Keratinocyte (primary cell): ENCODE measurements around the gene FAM169A. TPM values are rescaled to one million over a fixed set of nuclear protein-coding genes. Genes with fewer than 3 reads are reported as not detected.

Experiments used
- DNase-seq: peaks from one replicate; pipeline ENCODE4 v3.0.0-alpha.2; 2011; ENCODE audit warnings: low read depth, missing footprints, low spot score
- FAIRE-seq: peaks from 2 replicates; lab custom pipeline; 2011; peaks lifted over from hg19 to GRCh38; lab: Jason Lieb, UNC
- H2AFZ ChIP-seq: 2 replicates; pipeline ENCODE4 v1.6.0; 2012; ENCODE audit warnings: low read length, control low read depth, inconsistent platforms; ENCODE audit not compliant: control insufficient read depth
- H3K27ac ChIP-seq: 2 replicates; pipeline ENCODE4 v1.5.1; 2011; ENCODE audit warnings: low read length; ENCODE audit not compliant: control insufficient read depth, insufficient read depth
- H3K27me3 ChIP-seq: 3 replicates; pipeline ENCODE4 v1.6.0; 2011; ENCODE audit warnings: low read length; ENCODE audit not compliant: control insufficient read depth, insufficient read depth; ENCODE audit errors: extremely low read depth
- H3K36me3 ChIP-seq, 2 experiments: 2 replicates in 1 of 2; 3 replicates in 1 of 2; pipeline ENCODE4 v1.5.1; 2011; ENCODE audit warnings: low read length in 2 of 2, mild to moderate bottlenecking in 1 of 2; ENCODE audit not compliant: control insufficient read depth in 2 of 2, insufficient read depth in 2 of 2; ENCODE audit errors: extremely low read depth in 1 of 2
- H3K4me1 ChIP-seq: 3 replicates; pipeline ENCODE4 v1.5.1; 2011; ENCODE audit warnings: low read length; ENCODE audit not compliant: control insufficient read depth, insufficient read depth; ENCODE audit errors: extremely low read depth
- H3K4me2 ChIP-seq: 3 replicates; pipeline ENCODE4 v1.6.0; 2011; ENCODE audit warnings: low read depth, low read length; ENCODE audit not compliant: control insufficient read depth, insufficient read depth; ENCODE audit errors: extremely low read depth
- H3K4me3 ChIP-seq, 3 experiments: fragments of 200-600 bp in 1 of 3; sonication (generic) in 1 of 3; 2 replicates in 2 of 3; 3 replicates in 1 of 3; pipeline ENCODE4 v1.5.1; 2011 to 2016; ENCODE audit warnings: low read length in 3 of 3, mild to moderate bottlenecking in 3 of 3, control low read depth in 2 of 3, inconsistent platforms in 1 of 3, low read depth in 1 of 3, mixed read lengths in 1 of 3, mixed run types in 1 of 3, moderate library complexity in 1 of 3; ENCODE audit not compliant: control insufficient read depth in 2 of 3, insufficient read depth in 2 of 3; ENCODE audit errors: extremely low read depth in 1 of 3
- H3K79me2 ChIP-seq: 2 replicates; pipeline ENCODE4 v1.6.0; 2012; ENCODE audit warnings: low read length; ENCODE audit not compliant: control insufficient read depth, insufficient read depth
- H3K9ac ChIP-seq: 3 replicates; pipeline ENCODE4 v1.6.0; 2011; ENCODE audit warnings: low read length; ENCODE audit not compliant: control insufficient read depth, insufficient read depth; ENCODE audit errors: extremely low read depth
- H3K9me1 ChIP-seq: 3 replicates; pipeline ENCODE4 v1.6.0; 2011; ENCODE audit warnings: low read length; ENCODE audit not compliant: control insufficient read depth, insufficient read depth; ENCODE audit errors: extremely low read depth
- H3K9me3 ChIP-seq: 2 replicates; pipeline ENCODE4 v1.5.1; 2012; ENCODE audit warnings: low read depth, low read length; ENCODE audit not compliant: control insufficient read depth
- H4K20me1 ChIP-seq: 3 replicates; pipeline ENCODE4 v1.6.0; 2011; ENCODE audit warnings: low read length; ENCODE audit not compliant: control insufficient read depth, insufficient read depth; ENCODE audit errors: extremely low read depth
- EZH2 ChIP-seq: IDR thresholded peaks from one replicate; pipeline ENCODE4 v1.6.1; 2012; ENCODE audit warnings: inconsistent platforms, mild to moderate bottlenecking, low read length, moderate library complexity
- dilution Hi-C: fragments of 300-500 bp; cut with MboI; formaldehyde crosslinking; loops from one replicate; pipeline ENCODE4 v1.7.0; 2020; ENCODE audit warnings: low sequenced_read_pairs; ENCODE audit not compliant: extremely low pct_ligation_motif_present
- polyA plus RNA-seq, 5 experiments: library from polyadenylated mRNA; depleted of rRNA in 3 of 5; stranded (reverse) in 3 of 5; stranded (forward) in 1 of 5; unstranded in 1 of 5; fragments of >200 nt; gene quantifications; 1 replicate in 1 of 5; 2 replicates in 3 of 5; 3 replicates in 1 of 5; pipeline versions ENCODE4 v1.2.1 to v1.2.3, GENCODE V29; 2011 to 2012; ENCODE audit warnings: missing spikeins in 2 of 5, low read depth in 1 of 5, low replicate concordance in 1 of 5
- TF ChIP-seq, protein P1 (sequence below), 3 experiments: IDR thresholded peaks in 1 of 3; conservative IDR thresholded peaks in 1 of 3; optimal IDR thresholded peaks in 1 of 3; 2 replicates in 2 of 3; 3 replicates in 1 of 3; pipeline versions ENCODE3 to v1.5.1; 2011; ENCODE audit warnings: low read length in 3 of 3, mild to moderate bottlenecking in 3 of 3, moderate library complexity in 2 of 3, control low read depth in 1 of 3, inconsistent platforms in 1 of 3; ENCODE audit not compliant: insufficient read depth in 2 of 3; ENCODE audit errors: extremely low read depth in 1 of 3

The FAM169A gene
- polyA plus RNA-seq, 1 donor (not counting 4 experiments of a cell fraction or from before 2014, with no cell fraction given), result 13.1 TPM

DNA sequence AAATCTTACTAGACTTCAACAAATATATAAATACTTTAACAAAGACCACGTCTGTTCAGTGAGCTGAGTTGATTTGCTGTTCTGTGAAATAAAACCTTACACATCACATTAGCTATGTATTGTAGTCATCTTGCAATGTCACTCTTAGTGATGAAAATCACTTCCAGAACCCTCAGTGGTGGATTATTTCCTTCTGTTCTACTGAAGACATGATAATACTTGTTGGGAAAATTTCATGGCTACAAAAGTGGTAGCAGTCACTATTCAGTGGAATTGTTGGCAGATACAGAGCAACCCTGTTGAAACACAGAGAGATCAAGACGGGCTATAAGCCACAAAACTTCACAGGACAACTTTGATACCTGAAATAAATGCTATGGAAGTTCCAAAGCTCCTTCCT, 26.7 kb upstream of the FAM169A start:
- Histone ChIP-seq H3K36me3 (no peaks in the 10 kb centered on the region), H3K27me3 (no peaks in the 10 kb centered on the region), H3K79me2 (no peaks in the 10 kb centered on the region), H3K9ac (no peak overlapping the region), H3K4me2 (no peak overlapping the region), H3K9me1 (no peaks in the 10 kb centered on the region), H4K20me1 (no peaks in the 10 kb centered on the region), H2AFZ (no peak overlapping the region), H3K4me3 (no peak overlapping the region), H3K27ac (no peak overlapping the region), H3K9me3 (no peaks in the 10 kb centered on the region), H3K4me1 (peaks cover 5% of the 10 kb centered on the region)
- dilution Hi-C loops, result no loop called here
- FAIRE-seq (no peak), DNase-seq (no peak)
- no peak for TF ChIP-seq EZH2
- TF ChIP-seq, protein P1, sequence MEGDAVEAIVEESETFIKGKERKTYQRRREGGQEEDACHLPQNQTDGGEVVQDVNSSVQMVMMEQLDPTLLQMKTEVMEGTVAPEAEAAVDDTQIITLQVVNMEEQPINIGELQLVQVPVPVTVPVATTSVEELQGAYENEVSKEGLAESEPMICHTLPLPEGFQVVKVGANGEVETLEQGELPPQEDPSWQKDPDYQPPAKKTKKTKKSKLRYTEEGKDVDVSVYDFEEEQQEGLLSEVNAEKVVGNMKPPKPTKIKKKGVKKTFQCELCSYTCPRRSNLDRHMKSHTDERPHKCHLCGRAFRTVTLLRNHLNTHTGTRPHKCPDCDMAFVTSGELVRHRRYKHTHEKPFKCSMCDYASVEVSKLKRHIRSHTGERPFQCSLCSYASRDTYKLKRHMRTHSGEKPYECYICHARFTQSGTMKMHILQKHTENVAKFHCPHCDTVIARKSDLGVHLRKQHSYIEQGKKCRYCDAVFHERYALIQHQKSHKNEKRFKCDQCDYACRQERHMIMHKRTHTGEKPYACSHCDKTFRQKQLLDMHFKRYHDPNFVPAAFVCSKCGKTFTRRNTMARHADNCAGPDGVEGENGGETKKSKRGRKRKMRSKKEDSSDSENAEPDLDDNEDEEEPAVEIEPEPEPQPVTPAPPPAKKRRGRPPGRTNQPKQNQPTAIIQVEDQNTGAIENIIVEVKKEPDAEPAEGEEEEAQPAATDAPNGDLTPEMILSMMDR (optimal IDR thresholded peaks at IDR 0.05 in 1 of 3, IDR thresholded peaks at IDR 0.05 in 1 of 3, conservative IDR thresholded peaks at IDR 0.05 in 1 of 3; ENCODE audit: extremely low read depth in 1 of 3, insufficient read depth in 2 of 3, low read length in 3 of 3), result no peak

DNA sequence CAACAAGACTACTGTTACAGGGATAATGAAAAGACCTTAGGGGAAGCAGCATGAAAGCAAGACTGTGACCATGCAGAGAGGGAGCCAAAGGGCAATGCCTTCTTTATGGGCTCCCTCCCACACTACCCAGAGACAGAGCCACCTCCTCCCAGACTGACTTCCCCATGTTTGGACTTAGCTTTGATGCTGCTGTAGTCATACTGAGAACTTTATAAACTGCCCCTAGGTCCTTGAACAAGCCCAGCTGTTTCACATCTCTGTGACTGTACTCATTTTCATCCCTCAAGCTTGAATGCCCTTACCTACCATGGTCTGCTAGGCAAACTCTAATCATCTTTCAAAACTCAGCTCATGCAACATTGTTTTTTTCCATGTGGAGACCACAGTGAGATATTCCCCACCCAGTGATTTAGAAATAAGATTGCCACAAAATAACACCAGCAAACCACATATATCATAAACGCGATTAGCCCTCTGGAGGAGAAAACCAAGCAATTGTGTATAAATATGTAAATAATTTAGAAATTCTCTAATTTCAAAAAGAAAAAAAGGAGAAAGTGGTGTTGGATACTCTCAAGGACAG, 23.4 kb upstream of the FAM169A start:
- H3K27me3 ChIP-seq, result no peaks in the 10 kb centered on the region
- no peaks in the 10 kb centered on the region for H3K9me3 ChIP-seq
- H3K4me2 ChIP-seq, result no peak overlapping the region
- H3K79me2 ChIP-seq, result no peaks in the 10 kb centered on the region
- no peaks in the 10 kb centered on the region for H3K4me1 ChIP-seq
- dilution Hi-C loops, result no loop called here
- no peaks in the 10 kb centered on the region for H3K9me1 ChIP-seq
- no peak overlapping the region for H3K27ac ChIP-seq
- no peak overlapping the region for H2AFZ ChIP-seq
- H3K9ac ChIP-seq, result no peak overlapping the region
- no peak overlapping the region for H3K4me3 ChIP-seq
- no peaks in the 10 kb centered on the region for H4K20me1 ChIP-seq
- no peak for FAIRE-seq
- DNase-seq, result no peak
- no peak for TF ChIP-seq EZH2
- TF ChIP-seq, protein P1 (optimal IDR thresholded peaks at IDR 0.05 in 1 of 3, IDR thresholded peaks at IDR 0.05 in 1 of 3, conservative IDR thresholded peaks at IDR 0.05 in 1 of 3; ENCODE audit: extremely low read depth in 1 of 3, insufficient read depth in 2 of 3, low read length in 3 of 3), result no peak
- H3K36me3 ChIP-seq, result no peaks in the 10 kb centered on the region
